Fibroblast of skin of right quadriceps (primary cell): Measurements from ENCODE around the gene CNNM1.

Experiments used
- DNase-seq: peaks from one replicate; pipeline ENCODE4 v3.0.0-alpha.2; 2013

Gene CNNM1

DNA sequence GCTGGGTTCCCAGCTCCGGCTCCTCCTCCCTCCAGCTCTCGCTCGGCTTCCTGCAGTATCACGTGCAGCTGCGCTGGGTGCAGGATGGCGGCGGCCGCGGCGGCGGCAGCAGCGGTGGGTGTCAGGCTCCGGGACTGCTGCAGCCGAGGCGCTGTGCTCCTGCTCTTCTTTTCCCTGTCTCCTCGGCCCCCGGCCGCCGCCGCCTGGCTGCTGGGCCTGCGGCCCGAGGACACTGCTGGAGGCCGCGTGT is at the start of gene CNNM1:
TSS of gene CNNM1 (plus strand) at position 53 of the 250 bp plus-strand sequence. CDS start at position 85, 32 bp downstream.
- DNase-seq, result peak; percentile 21

DNA sequence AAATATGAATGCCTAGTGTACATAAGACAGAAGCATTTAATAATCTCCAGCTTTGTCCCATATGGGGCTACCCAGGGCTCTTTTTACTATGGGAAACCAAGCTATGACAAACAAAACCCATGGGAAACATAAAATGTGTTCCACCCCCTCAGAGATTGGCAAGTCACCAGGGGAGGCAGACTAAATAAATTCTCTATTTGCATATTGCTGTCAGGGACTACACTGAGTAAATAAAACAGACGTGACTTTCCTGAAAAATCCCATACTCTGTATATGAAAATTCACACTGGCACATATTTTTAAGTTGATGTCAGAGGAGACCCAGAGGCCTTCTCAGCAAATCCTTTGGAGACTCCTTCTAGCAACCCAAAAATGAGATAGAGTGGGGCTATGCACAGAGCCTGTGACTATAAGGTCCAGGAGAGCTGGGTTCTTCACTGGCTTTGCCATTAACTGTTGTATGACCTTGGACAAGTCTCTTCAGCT is 49.5 kb upstream of the CNNM1 start:
- peak; percentile 90 for DNase-seq

DNA sequence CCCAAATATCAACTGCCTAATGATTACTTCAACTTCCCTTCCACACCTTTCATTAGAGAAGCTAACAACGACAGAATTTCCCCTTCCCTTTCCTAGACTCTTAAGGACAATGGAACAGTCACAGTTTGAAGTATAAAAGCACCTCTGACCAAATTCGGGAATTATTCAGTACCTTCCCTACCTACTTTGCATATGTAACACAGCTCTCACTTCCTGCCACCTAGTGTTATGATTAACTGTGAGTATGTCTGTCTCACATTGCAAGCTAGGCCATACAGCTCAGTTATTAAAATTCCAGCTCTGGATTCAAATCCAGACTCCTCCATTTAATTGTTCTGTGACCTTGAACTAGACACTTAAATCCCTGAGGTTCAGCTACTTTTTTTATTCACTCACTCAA is 48.7 kb upstream of the CNNM1 start:
- no peak for DNase-seq

DNA sequence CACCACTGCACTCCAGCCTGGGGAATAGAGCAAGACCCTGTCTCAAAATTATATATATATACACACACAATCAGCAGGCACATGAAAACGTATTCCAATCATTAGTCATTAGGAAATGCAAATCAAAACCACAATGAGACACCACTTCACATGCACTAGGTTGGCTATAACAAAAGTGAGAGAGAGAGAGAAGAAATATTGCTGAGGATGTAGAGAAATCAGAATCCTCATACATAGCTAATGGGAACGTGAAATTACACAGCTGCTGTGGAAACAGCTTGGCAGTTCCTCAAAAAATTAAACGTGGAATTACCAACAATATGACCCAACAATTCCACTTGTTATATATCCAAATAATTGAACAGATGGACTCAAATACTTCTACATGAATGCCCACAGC is 43.3 kb upstream of the CNNM1 start:
- peak; percentile 56 for DNase-seq

DNA sequence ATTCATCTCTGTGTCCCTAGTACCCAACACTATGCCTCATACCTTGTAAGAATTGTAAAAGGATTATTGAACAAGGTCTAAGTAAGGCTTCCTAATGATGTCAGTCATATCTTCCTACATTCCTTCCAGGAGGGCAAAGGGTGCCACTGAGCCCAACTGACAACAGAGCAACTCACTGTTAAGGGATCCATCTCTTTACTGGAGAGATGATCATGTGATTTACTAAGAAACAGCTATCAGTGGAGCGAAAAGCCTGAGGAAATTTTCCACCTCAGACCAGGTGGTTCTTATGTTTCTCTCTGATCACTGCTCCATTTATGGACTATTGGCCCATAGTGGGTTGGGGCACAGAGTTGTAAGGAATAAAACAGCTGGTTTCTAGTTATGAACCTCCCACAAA is 38.9 kb upstream of the CNNM1 start:
- DNase-seq, result no peak

DNA sequence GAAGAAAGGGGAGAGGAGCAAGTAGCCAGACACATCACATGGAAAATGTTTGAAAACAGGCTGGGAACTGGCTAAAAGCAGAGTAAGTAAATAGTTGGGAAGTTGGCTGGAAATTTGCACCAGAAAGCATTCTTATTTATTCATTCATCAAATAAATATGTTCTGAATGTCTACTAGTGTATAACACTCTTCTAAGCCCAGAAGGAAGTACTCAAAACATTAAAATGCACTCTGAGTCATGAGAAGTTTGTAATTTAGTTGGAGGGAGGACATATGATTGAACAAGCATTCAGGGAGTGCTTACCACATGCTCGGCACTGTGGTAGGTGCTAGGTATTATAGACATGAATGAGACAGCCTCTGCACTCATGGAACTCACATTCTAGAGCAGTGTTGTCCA is 37.0 kb upstream of the CNNM1 start:
- peak; percentile 90 for DNase-seq

DNA sequence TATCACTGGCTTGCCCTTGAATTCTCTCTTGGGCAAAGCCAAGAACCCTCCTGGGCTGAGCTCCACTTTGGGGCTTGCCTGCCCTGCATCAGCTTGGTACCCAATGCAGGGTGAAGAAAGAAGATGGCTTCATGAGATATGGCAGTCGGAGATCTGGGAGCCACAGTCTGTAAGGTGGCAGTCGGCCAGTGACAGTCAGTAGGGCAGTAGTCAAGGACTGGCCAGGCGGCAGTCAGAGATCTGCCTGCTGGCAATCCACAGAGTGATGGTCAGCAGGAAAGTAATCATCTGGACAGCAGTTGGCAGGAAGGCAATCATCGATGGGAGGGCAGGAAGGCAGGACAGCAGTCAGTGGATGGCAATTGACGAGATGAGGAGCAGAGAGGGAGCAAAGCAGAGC is 32.6 kb upstream of the CNNM1 start:
- DNase-seq, result no peak

DNA sequence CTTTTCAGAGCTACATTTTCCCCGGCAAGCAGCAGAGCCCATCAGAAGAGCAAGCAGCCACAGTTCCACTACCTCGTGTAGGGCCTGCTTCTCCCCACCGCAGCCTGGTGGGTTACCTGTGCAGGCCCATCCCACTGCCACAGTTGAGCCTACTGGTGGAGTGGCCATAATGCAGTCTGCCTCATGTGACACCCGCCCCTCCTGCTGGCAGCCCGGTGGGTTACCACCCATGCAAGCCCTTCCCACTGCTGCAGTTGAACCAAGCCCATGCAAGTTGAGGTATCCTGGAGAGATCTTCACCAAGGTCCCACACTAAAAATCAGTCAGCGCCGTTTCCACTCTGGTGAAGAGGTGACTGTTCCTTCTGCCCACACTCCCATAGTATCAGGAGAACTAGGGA is 32.1 kb upstream of the CNNM1 start:
- no peak for DNase-seq

DNA sequence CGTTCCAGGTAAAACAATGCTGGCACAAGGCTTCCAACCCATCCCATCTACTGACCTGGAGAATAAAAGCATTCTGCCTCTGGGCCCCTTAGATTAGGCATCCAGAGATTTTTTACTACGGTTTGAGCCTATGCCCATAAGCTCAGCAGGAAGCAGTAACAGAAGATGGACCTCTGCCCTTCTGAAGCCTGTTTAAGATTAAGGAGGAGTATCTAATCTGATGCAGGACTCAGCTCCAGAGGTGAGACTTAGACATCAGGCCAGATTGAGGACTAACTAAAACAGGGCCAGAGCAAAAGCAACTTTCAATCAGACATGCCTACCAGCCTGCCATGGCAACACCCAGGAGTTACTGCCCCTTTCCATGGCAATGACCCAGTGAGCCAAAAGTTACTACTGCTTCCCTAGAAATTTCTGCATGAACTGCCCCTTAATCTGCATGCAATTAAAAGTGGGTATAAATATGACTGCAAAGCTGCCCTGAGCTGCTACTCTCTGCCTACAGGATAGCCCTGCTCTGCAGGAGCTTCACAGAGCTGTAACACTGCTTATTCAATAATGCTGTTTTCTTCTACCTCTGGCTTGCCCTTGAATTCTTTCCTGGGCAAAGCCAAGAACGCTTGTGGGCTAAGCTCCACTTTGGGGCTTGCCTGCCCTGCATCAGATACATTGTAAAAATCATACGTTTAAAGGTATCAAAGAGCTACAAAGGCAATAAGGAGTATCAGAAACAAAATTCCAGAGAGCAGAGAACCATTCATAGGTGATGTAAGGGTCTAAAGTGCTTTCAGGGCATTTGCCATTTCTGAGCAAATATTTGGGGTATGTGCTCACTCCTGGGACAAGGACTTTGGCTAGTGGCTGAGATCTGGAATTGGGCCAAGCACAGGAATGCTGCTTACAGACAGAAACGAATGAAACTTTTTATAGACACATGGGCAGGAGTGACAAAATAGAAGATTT is 25.0 kb upstream of the CNNM1 start:
- DNase-seq, result peak; percentile 56

DNA sequence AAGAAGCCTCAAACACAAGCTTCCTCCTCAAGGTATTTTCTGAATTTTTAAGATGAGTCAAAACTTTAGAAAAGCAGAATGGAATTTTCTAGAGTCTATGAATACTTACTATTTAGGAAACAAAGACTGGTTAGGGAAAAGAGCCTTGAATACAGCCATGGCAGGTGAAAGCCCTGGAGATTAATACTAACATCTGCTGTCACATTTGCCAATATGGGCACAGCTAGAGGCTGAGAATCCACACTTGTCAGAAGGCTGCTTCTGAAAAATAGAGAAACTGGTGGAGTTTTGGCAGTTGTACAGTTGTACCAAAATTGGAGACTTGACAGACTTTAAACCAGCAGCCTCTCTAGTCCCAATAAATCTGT is 24.3 kb upstream of the CNNM1 start:
- DNase-seq, result no peak

DNA sequence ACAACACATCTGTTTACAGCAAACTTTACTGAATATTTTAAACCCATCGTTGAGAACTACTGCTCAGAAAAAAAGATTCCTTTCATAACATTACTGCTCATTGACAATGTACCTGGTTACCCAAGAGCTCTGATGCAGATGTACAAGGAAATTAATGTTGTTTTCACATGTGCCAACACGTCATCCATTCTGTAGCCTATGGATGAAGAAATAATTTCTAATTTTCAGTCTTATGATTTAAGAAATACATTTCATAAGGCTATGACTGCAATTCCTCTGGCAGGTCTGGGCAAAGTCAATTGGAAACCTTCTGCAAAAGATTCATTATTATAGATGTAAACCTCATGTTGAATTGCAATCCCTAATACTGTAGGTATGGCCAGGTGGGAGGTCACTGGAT is 16.7 kb upstream of the CNNM1 start:
- no peak for DNase-seq

DNA sequence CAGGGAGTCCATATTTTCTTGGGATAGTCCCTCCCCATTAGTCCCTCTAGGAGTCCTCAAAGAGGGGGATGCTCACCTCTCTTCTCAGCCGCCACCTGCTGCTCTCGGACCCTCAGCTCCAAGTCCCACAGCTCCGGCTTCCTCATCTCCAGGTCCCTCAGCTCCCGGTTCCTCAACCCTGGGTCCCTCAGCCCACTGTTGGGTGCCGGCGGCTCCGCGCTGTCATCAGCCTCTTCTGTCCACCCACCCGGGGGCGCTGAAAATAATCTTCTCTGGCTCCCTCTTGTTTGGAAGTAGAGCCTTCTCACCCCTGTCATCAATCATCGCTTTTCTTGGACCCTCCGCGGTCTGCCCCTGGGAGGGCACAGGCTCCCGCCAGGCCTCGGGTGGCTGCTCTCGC is 13.3 kb upstream of the CNNM1 start:
- DNase-seq, result no peak

DNA sequence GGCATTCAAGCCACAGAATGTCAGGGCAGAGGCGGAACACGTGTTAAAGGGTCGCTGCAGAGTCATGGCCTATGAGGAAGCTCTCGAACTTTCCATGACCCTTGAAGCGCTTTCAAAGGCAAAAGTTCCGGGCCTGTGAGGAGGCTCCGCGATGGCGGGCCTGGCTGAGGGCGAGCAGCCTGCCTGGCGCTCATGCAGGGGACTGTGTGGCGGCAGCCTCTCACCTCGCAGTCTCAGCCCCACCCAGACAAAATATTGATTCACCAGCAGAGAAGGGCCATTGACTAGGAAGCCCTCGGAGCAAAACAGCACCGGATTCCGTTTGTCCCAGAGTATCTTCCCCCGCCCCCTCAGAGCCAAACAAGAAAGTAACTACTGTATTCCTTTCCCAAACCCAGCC is 12.8 kb upstream of the CNNM1 start:
- no peak for DNase-seq

DNA sequence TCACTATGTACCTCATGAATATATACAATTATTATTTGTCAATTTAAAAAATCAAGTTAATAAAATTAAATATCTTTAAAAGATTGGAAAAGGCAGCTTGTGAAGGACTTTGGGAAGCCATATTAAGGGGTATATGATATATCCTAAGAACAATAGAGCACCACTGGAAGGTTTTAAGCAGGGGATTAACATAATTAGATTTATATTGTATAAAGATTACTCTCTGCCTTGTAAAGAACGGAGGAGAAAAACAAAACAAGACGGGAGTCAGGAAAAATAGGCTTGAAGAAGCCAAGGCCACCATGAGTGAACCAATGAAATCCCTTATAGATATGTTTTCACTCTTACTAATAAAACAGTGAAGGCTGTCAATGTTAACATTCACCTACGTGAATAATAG is 11.1 kb upstream of the CNNM1 start:
- no peak for DNase-seq

DNA sequence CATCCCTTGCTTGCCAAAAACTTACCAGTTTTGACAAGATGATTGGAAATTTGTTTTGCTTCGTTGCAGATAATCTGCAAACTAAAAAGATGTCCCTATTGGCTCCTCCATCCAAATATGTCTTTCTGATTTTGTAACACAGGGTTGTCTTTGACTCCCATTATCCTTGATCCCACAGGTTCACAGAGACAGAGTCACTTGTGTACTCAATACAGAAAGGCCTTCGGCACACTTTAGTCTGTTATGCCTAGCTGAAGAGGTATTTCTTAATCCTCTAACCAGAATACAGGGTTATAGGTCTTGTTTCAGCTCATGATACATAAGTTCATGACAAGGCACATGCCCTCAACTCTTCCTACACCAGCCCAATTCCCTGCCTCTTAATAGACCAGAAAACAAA is 10.7 kb upstream of the CNNM1 start:
- DNase-seq, result no peak

DNA sequence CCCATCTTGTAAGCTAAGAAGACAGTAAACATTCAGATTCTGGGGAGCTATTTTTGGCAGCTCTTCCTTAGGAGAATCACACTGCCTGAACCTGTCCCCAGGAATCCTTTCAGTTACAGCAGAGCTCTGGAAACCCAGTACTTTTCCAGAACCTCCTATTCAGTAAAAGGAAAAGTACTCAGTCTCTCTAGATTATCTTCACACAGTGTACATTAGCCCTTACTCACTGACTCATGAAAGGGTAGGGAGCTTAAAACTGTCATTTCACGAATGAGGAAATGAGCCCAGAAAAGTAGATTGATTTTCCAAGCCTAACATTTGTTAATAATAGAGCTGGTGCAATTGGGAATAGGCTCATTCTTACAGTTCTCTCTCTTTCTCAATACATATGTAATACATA is 3.9 kb upstream of the CNNM1 start:
- no peak for DNase-seq

DNA sequence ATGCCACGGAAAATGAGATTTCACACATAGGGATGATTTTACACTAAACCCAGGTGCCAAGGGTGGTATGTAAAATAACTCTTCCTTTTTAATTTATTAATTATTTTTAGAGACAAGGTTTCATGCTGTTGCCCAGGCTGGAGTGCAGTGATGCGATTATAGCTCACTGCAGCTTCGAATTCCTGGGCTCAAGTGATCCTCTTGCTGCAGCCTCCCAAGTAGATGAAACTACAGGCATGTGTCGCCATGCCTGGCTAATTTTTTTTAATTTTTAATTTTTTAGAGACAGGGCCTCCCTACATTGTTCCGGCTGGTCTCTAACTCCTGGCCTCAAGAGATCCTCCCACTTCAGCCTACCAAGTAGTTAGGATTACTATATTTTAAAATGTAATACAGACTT is 2.3 kb upstream of the CNNM1 start:
- no peak for DNase-seq

DNA sequence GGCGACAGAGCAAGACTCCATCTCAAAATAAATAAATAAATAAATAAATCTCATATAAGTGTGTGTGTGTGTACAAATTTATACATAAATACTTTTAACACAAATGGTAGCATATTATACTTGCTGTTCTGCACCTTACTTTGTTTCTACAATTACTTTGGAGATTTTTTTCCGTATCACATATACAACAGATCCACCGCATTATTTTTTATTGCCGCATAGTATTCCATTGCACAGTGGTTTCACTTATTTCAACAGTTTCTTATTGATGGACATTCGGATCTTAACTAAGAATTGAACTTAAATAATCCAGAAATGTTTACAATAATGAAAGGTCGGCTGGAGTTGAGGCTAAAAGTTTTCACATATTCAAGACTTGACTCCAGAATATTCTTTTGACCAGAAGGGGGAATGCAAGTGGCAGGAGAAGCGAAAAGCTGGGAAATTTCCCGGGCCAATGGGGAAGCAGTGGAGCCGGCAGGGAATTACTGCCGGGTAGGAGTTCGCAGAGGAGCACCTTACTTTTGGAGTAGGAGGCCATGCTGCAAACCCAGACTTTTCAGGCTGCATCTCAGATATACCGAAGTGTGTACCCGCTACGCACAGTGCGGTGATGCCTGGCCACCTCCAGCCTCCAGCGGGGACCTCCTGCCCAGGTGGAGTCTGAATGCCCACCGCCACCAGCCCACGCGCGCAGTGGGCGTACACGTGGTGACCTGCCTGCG is 415 bp upstream of the CNNM1 start:
- DNase-seq, result peak; percentile 6

DNA sequence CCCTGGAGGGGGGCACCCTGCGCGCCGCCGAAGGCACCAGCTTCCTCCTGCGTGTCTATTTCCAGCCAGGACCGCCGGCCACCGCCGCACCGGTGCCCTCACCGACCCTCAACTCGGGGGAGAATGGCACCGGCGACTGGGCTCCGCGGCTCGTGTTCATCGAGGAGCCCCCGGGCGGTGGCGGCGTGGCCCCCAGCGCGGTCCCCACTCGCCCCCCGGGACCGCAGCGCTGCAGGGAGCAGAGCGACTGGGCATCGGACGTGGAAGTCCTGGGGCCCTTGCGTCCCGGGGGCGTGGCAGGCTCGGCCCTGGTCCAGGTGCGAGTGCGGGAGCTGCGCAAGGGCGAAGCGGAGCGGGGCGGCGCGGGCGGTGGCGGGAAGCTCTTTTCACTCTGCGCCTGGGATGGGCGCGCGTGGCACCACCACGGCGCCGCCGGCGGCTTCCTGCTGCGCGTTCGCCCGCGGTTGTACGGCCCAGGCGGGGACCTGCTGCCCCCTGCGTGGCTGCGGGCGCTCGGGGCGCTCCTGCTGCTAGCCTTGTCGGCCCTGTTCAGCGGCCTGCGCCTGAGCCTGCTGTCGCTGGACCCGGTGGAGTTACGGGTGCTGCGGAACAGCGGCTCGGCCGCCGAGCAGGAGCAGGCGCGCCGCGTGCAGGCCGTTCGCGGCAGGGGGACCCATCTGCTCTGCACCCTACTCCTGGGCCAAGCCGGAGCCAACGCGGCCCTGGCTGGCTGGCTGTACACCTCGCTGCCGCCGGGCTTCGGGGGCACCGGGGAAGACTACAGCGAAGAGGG is 594 bp downstream of the CNNM1 start:
- peak; percentile 11 for DNase-seq

DNA sequence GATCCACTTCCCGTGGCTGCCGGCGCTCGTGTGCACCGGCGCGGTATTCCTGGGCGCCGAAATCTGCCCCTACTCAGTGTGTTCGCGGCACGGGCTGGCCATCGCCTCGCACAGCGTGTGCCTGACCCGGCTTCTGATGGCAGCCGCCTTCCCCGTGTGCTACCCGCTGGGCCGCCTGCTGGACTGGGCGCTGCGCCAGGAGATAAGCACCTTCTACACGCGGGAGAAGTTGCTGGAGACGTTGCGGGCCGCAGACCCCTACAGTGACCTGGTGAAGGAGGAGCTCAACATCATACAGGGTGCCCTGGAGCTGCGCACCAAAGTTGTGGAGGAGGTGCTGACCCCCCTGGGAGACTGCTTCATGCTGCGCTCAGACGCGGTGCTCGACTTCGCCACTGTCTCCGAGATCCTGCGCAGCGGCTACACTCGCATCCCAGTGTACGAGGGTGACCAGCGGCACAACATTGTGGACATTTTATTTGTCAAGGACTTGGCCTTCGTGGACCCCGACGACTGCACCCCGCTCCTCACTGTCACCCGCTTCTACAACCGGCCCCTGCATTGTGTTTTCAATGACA is 1.3 kb downstream of the CNNM1 start:
- no peak for DNase-seq

DNA sequence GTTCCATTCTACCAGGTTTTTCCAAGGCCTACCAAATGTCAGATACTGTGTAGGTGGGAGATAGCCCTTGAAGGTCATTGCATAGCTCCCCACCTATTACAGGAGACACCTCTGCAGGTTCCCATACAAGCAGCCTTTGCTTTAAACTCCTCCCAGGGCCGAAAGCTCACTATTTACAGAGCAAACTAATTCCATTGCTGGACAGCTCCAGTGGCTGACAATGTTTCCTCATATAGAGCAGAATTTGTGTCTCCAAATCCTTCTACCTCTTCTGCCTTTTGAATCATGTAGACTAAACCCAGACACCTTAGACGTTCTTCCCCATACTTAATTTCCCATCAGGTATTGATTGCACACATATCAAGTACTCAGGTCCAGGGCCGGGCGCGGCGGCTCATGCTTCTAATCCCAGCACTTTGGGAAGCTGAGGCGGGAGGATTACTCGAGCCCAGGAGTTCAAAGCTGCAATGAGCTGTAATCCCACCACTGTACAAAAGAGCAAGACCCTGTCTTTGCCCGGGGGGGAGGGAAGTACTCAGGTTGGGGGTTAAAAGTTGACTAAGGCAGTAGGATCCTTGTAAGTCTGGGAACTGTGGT is 2.1 kb downstream of the CNNM1 start:
- DNase-seq, result peak; percentile 13

DNA sequence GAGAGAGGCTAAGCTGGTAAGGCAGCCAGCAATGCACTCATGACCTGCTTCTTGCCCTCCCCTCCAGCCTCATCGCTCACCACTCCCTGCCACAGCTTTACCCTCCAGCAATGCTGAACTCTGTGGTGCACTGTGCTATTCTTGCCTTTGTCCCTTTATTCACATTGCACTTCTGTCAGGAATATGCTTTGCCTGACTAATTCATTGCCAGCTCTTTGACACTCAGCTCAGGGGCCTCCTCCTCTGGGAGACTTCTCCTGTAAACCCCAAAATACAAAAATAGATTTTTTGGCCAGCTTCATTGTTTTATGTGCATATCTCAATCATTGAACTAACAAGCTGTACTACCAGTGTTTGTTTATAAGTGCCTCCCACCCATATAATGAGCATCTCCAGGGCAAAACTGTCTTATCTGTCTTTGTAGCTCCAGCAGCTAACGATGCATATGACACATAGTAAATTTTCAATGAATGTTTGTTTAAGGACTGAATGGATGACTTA is 8.2 kb downstream of the CNNM1 start:
- no peak for DNase-seq

DNA sequence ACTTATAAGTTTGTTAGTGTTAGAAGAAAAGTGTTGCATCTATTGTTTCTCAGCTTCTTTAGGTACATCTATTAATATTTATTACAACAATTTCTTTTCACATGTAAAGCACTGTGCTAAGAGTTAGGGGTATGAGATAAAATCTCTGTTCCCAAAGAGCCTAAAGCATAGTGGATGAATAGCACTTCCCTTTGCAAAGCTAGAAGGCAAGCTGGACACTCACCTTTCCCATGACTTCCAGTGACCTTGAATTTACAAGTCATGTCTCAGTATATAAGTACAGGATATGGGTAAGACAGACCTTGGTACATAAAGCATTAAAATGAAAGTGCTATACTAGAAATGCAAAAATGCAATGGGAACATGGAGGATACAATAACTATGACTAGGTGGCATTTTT is 8.7 kb downstream of the CNNM1 start:
- no peak for DNase-seq
